HFF-Myc (cell line): ENCODE results near the gene XAB2.

Experiments used
- DNase-seq: peaks from one replicate; pipeline ENCODE4 v3.0.0-alpha.2; 2011; ENCODE audit warnings: low read depth; ENCODE audit errors: extremely low read depth
- H3K4me3 ChIP-seq: replicated peaks from 2 replicates; pipeline ENCODE4 v1.5.1; 2011; ENCODE audit warnings: low read depth, mild to moderate bottlenecking, control low read depth, low read length
- CTCF ChIP-seq: IDR thresholded peaks from 2 replicates; pipeline ENCODE4 v1.5.1; 2012; ENCODE audit warnings: mild to moderate bottlenecking, low read depth, low read length, control low read depth; ENCODE audit errors: missing control alignments

XAB2 gene

GRCh38 chr19:7596211-7596937 is 33.0 kb downstream of the XAB2 start:
- TF ChIP-seq CTCF = no peak
- no peak for DNase-seq
- no peak overlapping the region for H3K4me3 ChIP-seq

GRCh38 chr19:7595466-7596133 is 33.7 kb downstream of the XAB2 start, which contains the start of gene CAMSAP3:
Gene CAMSAP3 (plus strand): TSS chr19:7595863. CDS start chr19:7596003, 140 bp downstream.
- no peak within 1 kb of the TSS for H3K4me3 ChIP-seq
- peak; percentile 27 for DNase-seq
- TF ChIP-seq CTCF = no peak

GRCh38 chr19:7590256-7590655 is 39.1 kb downstream of the XAB2 start:
- no peak overlapping the region for H3K4me3 ChIP-seq
- no peak for DNase-seq
- no peak for TF ChIP-seq CTCF

DNA sequence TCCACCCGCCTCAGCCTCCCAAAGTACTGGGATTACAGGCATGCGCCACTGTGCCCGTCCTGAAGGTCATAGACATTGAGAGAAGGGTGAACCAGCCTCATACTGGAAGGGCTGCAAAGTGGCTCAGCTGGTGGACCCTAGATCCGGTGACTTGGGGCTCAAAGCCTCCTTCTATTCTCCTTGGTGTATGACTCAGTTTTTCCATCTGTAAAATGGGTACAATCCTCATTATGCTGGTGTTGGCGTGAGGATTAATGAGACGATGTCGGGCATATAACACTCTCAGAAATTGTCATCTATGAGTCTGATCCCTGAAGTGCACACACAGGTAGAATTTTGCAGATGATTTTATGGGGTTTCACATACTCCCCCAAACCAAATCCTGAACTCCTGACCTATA is 39.5 kb downstream of the XAB2 start:
- no peak overlapping the region for H3K4me3 ChIP-seq
- DNase-seq = no peak

GRCh38 chr19:7582446-7582845 is 46.9 kb downstream of the XAB2 start:
- TF ChIP-seq CTCF = no peak
- no peak for DNase-seq
- H3K4me3 ChIP-seq = no peak overlapping the region

More for the DNA sequence above, 39.5 kb downstream of the XAB2 start:
- no peak for TF ChIP-seq CTCF

- TF ChIP-seq CTCF = no peak
- no peak for DNase-seq
- no peak overlapping the region for H3K4me3 ChIP-seq
Measured at GRCh38 chr19:7579182-7579581, 50.2 kb downstream of the XAB2 start.
